Smooth muscle cell (in vitro differentiated cells): ENCODE data around the gene WNK4. TPM values are rescaled to one million over a fixed set of nuclear protein-coding genes. Genes with fewer than 3 reads are reported as not detected.

Experiments used
- DNase-seq: peaks from one replicate; lab custom pipeline; 2025; ENCODE audit not compliant: unreplicated experiment; lab: John Stamatoyannopoulos, UW
- H2AFZ ChIP-seq: fragments of 200-600 bp; sonication (generic); 2 replicates; pipeline ENCODE4 v1.6.0; 2016; ENCODE audit warnings: antibody characterized with exemption, low read depth, mild to moderate bottlenecking
- H3F3A ChIP-seq: fragments of 200-600 bp; sonication (generic); 2 replicates; pipeline ENCODE4 v1.6.0; 2017; ENCODE audit warnings: antibody characterized with exemption, low read depth
- H3K27ac ChIP-seq: fragments of 200-600 bp; sonication (generic); 2 replicates; pipeline ENCODE4 v1.5.1; 2016; ENCODE audit warnings: low read depth, mild to moderate bottlenecking
- H3K27me3 ChIP-seq: fragments of 200-600 bp; sonication (generic); 2 replicates; pipeline ENCODE4 v1.6.1; 2016; ENCODE audit warnings: low read depth, mild to moderate bottlenecking
- H3K36me3 ChIP-seq: fragments of 200-600 bp; sonication (generic); 2 replicates; pipeline ENCODE4 v1.5.1; 2016; ENCODE audit warnings: low read depth
- H3K4me1 ChIP-seq: fragments of 200-600 bp; sonication (generic); 2 replicates; pipeline ENCODE4 v1.5.1; 2016; ENCODE audit warnings: low read depth
- H3K4me2 ChIP-seq: fragments of 200-600 bp; sonication (generic); 2 replicates; pipeline ENCODE4 v1.6.0; 2016; ENCODE audit warnings: mild to moderate bottlenecking
- H3K4me3 ChIP-seq: fragments of 200-600 bp; sonication (generic); 2 replicates; pipeline ENCODE4 v1.5.1; 2016; ENCODE audit warnings: mild to moderate bottlenecking
- H3K79me2 ChIP-seq: fragments of 200-600 bp; sonication (generic); 2 replicates; pipeline ENCODE4 v1.6.0; 2016; ENCODE audit warnings: low read depth, mild to moderate bottlenecking
- H3K9ac ChIP-seq: fragments of 200-600 bp; sonication (generic); 2 replicates; pipeline ENCODE4 v1.6.0; 2016; ENCODE audit warnings: low read depth
- H3K9me3 ChIP-seq: fragments of 200-600 bp; sonication (generic); replicated peaks from 2 replicates; pipeline ENCODE4 v1.5.1; 2016; ENCODE audit warnings: low read depth
- H4K20me1 ChIP-seq: fragments of 200-600 bp; sonication (generic); 2 replicates; pipeline ENCODE4 v1.6.0; 2016; ENCODE audit warnings: low read depth
- CTCF ChIP-seq: fragments of 200-600 bp; sonication (generic); IDR thresholded peaks from 2 replicates; pipeline ENCODE4 v1.5.1; 2017; ENCODE audit warnings: borderline replicate concordance, mild to moderate bottlenecking, antibody characterized with exemption; ENCODE audit not compliant: insufficient read depth, poor library complexity, severe bottlenecking
- WGBS: methylation state at CpG from one replicate; pipeline ENCODE4 v1.1.7; 2016; ENCODE audit warnings: low lambda C conversion rate; 5-methylcytosine and 5-hydroxymethylcytosine counted together
- polyA plus RNA-seq: library from polyadenylated mRNA; unstranded; fragments of >200 nt; fragmentation: Nextera tagmentation; extraction: Ambion mirVana; gene quantifications from 2 replicates; pipeline ENCODE4 v1.2.1, GENCODE V29; 2016
- total RNA-seq: library from RNA; depleted of rRNA; stranded (reverse); fragments of >200 nt; gene quantifications from 2 replicates; pipeline ENCODE4 v1.2.3, GENCODE V29; 2014

WNK4 gene
- total and polyA plus RNA-seq, 2 experiments from 2014 or later, result 0.49 TPM; not detected in 1

GRCh38 chr17:42744283-42744805 lies 36.1 kb upstream of the WNK4 start:
- H3K9me3 ChIP-seq, result no peaks in the 10 kb centered on the region
- peak overlapping the region; percentile 70 for H3K4me3 ChIP-seq
- 7% methylated on average over 10 of the region's 32 CpGs for WGBS
- peak overlapping the region; percentile 71 for H2AFZ ChIP-seq
- peak overlapping the region; percentile 85 for H3K4me2 ChIP-seq
- no peak for DNase-seq
- H3K27me3 ChIP-seq, result no peaks in the 10 kb centered on the region
- H3K4me1 ChIP-seq, result peaks cover 8% of the 10 kb centered on the region
- TF ChIP-seq CTCF, result no peak
- H3K79me2 ChIP-seq, result peaks cover 14% of the 10 kb centered on the region
- no peaks in the 10 kb centered on the region for H3K36me3 ChIP-seq
- no peaks in the 10 kb centered on the region for H3F3A ChIP-seq
- H3K27ac ChIP-seq, result peak overlapping the region; percentile 78
- peak overlapping the region; percentile 93 for H3K9ac ChIP-seq
- H4K20me1 ChIP-seq, result no peaks in the 10 kb centered on the region

GRCh38 chr17:42744806-42745617 lies 35.4 kb upstream of the WNK4 start, which contains the start of gene EZH1:
TSS of gene EZH1 (minus strand) at chr17:42745040. CDS start at chr17:42728941, 16,099 bp downstream.
- WGBS, result 13% methylated on average over 36 of the region's 50 CpGs
- H3K4me3 ChIP-seq, result peak within 1 kb of the TSS; percentile 70

GRCh38 chr17:42748202-42748907 lies 32.1 kb upstream of the WNK4 start:
- H4K20me1 ChIP-seq, result no peaks in the 10 kb centered on the region
- no peaks in the 10 kb centered on the region for H3F3A ChIP-seq
- no peaks in the 10 kb centered on the region for H3K36me3 ChIP-seq
- no peak overlapping the region for H3K4me2 ChIP-seq
- no peak for DNase-seq
- H3K4me1 ChIP-seq, result peaks cover 8% of the 10 kb centered on the region
- H3K9ac ChIP-seq, result no peak overlapping the region
- no peaks in the 10 kb centered on the region for H3K9me3 ChIP-seq
- 72% methylated on average over 7 of the region's 7 CpGs for WGBS
- TF ChIP-seq CTCF, result no peak
- no peak overlapping the region for H3K4me3 ChIP-seq
- H3K79me2 ChIP-seq, result peaks cover 9% of the 10 kb centered on the region
- no peak overlapping the region for H3K27ac ChIP-seq
- no peaks in the 10 kb centered on the region for H3K27me3 ChIP-seq
- no peak overlapping the region for H2AFZ ChIP-seq

More at GRCh38 chr17:42744806-42745617, 35.4 kb upstream of the WNK4 start, which contains the start of gene EZH1:
- TF ChIP-seq CTCF, result no peak
- Histone ChIP-seq H3K9me3 (no peaks in the 10 kb centered on the region), H3K4me2 (peak within 1 kb of the TSS; percentile 85), H2AFZ (peak within 1 kb of the TSS; percentile 85), H4K20me1 (no peaks in the 10 kb centered on the region), H3K9ac (peak within 1 kb of the TSS; percentile 93), H3K4me1 (peaks cover 8% of the 10 kb centered on the region), H3F3A (no peaks in the 10 kb centered on the region), H3K79me2 (peaks cover 14% of the 10 kb centered on the region), H3K27ac (peak within 1 kb of the TSS; percentile 78), H3K27me3 (no peaks in the 10 kb centered on the region), H3K36me3 (no peaks in the 10 kb centered on the region)
- peak; percentile 88 for DNase-seq
